ENCODE measurements around the gene CACNA1H. TPM values are rescaled to one million over a fixed set of nuclear protein-coding genes. Genes with fewer than 3 reads are reported as not detected.

Gene CACNA1H
- total and polyA plus RNA-seq, 2 of the 8 experiments (the other 6 are each of a cell fraction or from before 2014, with no cell fraction given): 14.0 to 28.7 TPM

GRCh38 chr16:1211451-1212268 is 58.8 kb downstream of the CACNA1H start (continued):
- TF ChIP-seq CTCF (IDR thresholded peaks at IDR 0.05; ENCODE audit: control extremely low read depth in 1 of 3, insufficient read depth in 1 of 3, low read depth in 1 of 3, low read length in 3 of 3): no peak
- no peak for TF ChIP-seq PHF8 (conservative IDR thresholded peaks at IDR 0.05; ENCODE audit: low read depth, low read length)
- no peak for TF ChIP-seq SP4 (IDR thresholded peaks at IDR 0.05; ENCODE audit: low read length)
